Stimulated activated CD8-positive, alpha-beta memory T cell treated with anti-CD3 and anti-CD28 coated beads, Interleukin-2, amount 100 ng/mL, for 48 hours (primary cell): ENCODE results near the gene FES.
"Not testable (repeated sequence)": the region's sequence is repeated elsewhere in the genome, so short reads cannot be mapped to it uniquely, and the experiment has no call there.

ENCODE experiments used
- DNase-seq, 2 donors: peaks; one replicate each; pipeline ENCODE4 v3.0.0-alpha.2; 2020; ENCODE audit warnings: low read depth in 2 of 2

FES gene

GRCh38 chr15:90909976-90910375 lies 25.7 kb downstream of the FES start:
- no peak for DNase-seq

DNA sequence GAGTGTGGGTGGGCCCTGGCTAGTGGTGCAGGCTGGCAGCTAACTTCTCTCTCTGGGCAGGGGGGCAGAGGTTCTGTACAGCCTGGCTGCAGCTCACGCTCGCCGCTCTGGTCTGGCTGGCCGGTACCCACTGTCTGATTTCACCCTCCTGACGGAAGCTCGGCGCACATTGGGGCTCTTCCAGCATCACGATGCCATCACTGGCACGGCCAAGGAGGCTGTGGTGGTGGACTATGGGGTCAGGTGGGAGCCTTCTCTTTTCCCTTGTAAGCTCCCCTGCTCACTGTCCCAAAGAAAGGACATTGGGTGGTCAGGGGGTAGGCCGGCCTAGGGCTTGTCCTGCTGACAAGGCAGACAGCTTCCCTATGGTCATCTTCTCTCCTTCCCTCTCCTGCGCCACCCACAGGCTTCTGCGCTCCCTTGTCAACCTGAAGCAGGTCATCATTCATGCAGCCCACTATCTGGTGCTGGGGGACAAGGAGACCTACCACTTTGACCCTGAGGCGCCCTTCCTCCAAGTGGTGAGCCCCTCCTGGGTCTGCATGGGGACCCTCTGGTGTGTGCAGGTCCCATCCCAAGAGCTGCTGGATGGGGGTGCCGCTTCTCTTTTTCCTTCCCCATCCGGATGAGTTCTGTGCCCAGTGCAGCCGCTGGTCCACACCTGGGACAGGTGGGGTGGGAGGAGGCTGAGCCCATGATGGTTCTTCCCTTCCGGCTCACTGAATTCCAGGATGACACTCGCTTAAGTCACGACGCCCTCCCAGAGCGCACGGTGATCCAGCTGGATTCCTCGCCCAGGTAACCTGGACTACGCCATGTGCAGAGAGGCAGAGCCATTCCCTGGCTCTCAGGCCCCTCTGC lies 26.4 kb downstream of the FES start:
- DNase-seq, result no peak

DNA sequence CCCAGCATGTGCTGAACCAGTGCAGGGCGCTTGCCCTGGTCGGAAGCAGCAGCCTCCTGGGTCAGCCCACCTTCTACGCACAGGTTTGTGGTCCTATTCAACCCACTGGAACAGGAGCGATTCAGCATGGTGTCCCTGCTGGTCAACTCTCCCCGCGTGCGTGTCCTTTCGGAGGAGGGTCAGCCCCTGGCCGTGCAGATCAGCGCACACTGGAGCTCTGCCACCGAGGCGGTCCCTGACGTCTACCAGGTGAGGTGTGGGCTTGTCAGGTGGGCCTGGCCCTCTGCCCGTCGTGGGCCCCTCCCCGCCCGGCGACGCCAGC lies 27.0 kb downstream of the FES start:
- DNase-seq, result no peak

- DNase-seq, result no peak
Measured at GRCh38 chr15:90911906-90912769, 27.8 kb downstream of the FES start.

GRCh38 chr15:90912770-90913075 lies 28.4 kb downstream of the FES start:
- no peak for DNase-seq

GRCh38 chr15:90913398-90913944 lies 29.2 kb downstream of the FES start:
- no peak for DNase-seq

DNA sequence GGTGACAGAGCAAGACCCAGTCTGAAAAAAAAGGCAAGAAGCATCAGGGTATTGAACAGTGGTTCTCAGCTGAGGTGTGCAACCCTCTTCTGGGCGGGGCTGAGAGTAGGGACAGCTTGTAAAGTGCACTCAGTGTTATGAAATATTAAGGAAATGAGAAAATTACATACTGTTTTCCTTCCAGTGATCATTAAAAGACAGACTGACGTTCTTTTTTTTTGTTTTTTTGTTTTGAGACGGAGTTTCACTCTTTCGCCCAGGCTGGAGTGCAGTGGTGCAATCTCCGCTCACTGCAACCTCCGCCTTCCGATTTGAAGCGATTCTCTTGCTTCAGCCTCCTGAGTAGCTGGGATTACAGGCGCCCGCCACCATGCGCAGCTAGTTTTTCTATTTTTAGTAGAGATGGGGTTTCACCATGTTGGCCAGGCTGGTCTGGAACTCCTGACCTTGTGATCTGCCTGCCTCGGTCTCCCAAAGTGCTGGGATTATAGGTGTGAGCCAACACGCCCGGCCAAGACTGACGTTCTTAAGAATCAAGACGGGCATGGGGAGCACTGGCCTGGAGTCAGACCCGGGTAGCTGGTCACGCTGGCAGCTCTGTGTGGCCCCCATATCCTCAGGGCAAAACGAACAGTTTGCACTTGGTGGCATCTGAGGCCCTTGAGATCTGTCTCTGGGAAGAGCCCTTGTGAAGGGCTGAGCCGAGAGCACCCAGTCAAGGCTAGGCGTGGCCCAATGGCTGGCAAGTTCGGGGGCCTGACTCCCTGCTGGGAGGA lies 30.2 kb downstream of the FES start:
- no peak for DNase-seq

- no peak for DNase-seq
Measured at GRCh38 chr15:90915216-90915807, 31.0 kb downstream of the FES start.

- no peak for DNase-seq
Measured at GRCh38 chr15:90915808-90916440, 31.6 kb downstream of the FES start.

DNA sequence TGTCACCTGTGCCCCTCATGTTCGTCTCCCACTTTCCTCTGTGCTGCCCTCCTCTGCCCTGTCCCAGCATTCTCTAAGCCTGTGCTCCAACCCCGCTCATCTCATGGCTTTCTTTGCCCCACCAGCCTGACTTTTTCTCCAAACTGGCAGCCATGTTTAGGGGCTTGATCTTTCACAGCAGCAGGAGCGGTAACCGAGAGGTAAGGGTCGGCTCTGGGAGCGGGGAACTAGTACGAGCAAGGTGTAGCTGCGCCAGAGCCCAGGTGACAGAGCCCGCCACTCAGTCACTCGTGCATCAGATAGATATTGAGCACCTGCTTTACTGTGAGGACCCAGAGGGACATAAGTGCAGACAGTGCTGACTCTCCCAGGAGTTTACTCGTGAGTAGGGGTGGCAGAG lies 32.2 kb downstream of the FES start:
- no peak for DNase-seq

DNA sequence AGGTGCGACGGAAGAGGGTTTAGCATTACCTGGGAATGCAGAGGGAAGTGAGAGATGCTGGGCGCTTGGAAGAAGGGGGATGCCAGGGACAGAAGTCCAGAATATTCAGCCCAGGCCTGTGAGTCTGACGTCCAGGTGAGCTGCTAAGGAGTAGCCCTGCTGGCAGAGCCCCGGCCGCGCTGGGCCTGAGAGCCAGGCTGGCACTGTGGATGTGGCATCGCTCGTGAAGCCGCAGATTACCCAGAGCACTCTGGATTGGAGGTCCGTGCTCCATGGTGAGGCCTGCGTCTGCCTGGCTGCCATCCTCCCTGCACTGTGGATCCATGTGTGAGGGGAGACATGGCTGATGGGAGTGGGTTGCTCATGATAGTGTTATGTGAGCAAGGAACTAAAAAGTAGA lies 33.3 kb downstream of the FES start:
- no peak for DNase-seq

GRCh38 chr15:90918034-90918788 lies 33.9 kb downstream of the FES start:
- DNase-seq, result no peak

DNA sequence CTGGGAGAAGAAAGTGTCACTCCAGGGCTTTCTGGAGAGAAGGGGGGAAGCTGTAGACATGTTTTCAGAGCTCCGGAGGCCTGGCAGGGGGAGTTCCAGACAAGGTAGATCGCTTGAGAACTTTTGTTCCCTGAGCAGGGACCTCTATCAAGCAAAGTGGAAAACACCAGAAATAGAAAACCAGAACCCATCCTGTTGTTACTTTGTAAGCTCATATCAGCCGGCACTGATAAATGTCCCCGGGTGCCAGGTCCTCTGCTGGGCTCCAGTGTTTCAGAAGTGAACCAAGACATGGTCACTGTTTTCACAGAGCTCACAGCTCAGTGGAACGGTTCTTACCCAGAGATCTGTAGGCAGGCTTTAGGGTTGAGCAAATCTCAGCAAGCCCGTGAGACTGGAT lies 34.5 kb downstream of the FES start:
- no peak for DNase-seq

DNA sequence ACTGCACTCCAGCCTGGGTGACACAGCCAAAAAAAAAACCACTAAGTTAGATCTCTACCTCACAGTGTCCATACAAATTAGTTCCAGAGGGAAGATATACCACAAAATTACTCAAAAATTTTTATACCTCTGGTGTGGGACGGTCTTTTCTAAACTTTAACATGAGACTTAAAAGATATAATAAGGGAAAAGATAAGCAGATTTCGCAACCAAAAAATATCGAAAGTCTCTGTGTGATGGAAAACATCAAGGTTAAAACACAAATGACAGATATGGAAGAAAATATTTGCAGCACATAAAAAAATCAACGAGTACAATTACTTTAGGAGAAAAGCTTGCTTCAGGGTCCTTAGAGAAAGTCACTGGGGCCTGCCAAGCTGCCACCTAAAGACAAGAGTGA lies 37.6 kb downstream of the FES start:
- DNase-seq, result no peak

DNA sequence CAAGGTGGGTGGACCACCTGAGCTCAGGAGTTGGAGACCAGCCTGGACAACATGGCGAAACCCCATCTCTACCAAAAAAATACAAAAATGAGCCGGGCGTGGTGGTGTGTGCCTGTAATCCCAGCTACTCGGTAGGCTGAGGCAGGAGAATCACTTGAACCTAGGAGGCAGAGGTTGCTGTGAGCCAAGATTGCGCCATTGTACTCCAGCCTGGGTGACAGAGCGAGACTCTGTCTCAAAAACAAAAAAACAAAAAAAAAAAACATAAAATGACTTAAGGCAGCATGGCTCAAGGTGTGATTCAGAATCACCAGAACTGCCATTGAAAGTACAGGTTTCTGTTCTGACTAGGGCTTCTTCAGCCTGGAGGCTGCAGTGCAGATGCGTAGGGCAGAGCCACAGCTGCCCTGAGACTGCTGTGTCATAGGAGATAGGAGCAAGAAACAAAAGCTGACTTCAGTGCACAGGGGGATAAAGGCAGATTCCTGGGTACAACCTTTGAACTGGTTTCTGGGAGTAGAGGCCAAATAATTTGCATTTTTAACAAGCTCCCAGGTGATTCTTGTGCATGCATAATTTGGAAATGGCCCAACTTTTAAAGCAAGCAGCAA lies 38.5 kb downstream of the FES start:
- DNase-seq, result not testable (repeated sequence)

GRCh38 chr15:90924375-90924774 lies 40.1 kb downstream of the FES start:
- no peak for DNase-seq

DNA sequence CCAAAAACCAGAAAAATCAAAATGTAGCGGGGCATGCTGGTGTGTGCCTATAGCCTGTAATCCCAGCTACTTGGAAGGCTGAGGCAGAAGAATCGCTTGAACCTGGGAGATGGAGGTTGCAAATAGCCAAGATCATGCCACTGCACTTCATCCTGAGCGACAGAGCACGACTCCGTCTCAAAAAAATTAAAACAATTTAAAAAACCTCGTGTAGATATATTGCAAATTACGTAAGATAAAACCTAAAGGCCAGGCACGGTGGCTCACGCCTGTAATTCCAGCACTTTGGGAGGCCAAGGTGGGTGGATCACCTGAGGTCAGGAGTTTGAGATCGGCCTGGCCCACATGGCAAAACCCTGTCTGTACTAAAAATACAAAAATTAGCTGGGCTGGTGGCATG lies 42.5 kb downstream of the FES start:
- not testable (repeated sequence) for DNase-seq

GRCh38 chr15:90928106-90928505 lies 43.8 kb downstream of the FES start:
- DNase-seq, result not testable (repeated sequence)

DNA sequence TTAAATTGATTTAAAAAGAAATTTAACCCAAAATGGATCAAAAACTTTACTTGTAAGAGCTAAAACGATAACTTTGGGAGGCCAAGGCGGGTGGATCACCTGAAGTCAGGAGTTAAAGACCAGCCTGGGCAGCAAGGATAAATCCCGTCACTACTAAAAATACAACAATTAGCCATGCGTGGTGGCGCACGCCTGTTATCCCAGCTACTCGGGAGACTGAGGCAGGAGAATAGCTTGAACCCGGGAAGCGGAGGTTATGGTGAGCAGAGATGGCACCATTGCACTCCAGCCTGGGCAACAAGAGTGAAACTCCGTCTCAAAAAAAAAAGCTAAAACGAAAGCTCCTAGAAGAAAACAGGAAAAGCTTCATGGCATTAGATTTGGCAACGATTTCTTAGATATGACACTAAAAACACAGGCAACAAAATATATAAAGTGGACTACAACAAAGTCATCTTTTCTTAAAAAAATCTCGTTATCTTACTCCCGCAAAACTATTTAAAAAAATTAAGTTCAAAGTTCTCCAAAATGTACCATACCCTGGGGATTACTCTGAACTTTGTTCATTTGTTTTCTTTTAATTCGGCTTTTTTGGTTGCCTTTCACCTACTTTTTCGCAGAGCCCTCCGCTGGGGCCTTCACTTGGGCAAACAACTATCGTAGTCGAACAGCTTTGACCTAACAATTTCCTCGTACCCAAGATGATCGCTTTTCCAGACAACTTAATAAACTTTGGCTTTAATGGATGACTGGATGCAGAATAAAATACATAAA lies 45.1 kb downstream of the FES start:
- no peak for DNase-seq
